WTC11 (cell line): ENCODE data around the gene IL4R. TPM values are rescaled to one million over a fixed set of nuclear protein-coding genes. Genes with fewer than 3 reads are reported as not detected.

Experiments used
- ATAC-seq: fragments of 200-7000 bp; cut with Tn5 transposase; 2 replicates; pipeline ENCODE4 v1.10.0; 2021; ENCODE audit warnings: mild to moderate bottlenecking, moderate library complexity
- CTCF ChIA-PET: fragments of 300-600 bp; sonication (Branson Sonifier 250); formaldehyde crosslinking; loops from one replicate; lab custom pipeline; 2021; ENCODE audit warnings: antibody characterized with exemption; lab: Charles Lee
- POLR2A ChIA-PET: fragments of 350-600 bp; sonication (Branson Sonifier 250); formaldehyde crosslinking; loops from one replicate; lab custom pipeline; 2021; ENCODE audit warnings: antibody characterized with exemption; lab: Charles Lee
- DNase-seq: peaks from one replicate; pipeline ENCODE4 v3.0.0; 2021; ENCODE audit warnings: low spot score
- H3K27ac Mint-ChIP-seq: 2 replicates; pipeline ENCODE4 v1.8.0; 2021; ENCODE audit warnings: mixed read lengths
- H3K27me3 Mint-ChIP-seq: 2 replicates; pipeline ENCODE4 v1.8.0; 2021; ENCODE audit warnings: low read depth, mild to moderate bottlenecking, moderate library complexity, mixed read lengths
- H3K36me3 Mint-ChIP-seq: 2 replicates; pipeline ENCODE4 v1.8.0; 2021; ENCODE audit warnings: mixed read lengths
- H3K4me1 Mint-ChIP-seq: 2 replicates; pipeline ENCODE4 v1.8.0; 2022; ENCODE audit warnings: mixed read lengths
- H3K4me3 Mint-ChIP-seq: 2 replicates; pipeline ENCODE4 v1.8.0; 2021; ENCODE audit warnings: mild to moderate bottlenecking, moderate library complexity, mixed read lengths
- H3K9me3 Mint-ChIP-seq: 2 replicates; pipeline ENCODE4 v1.8.0; 2021; ENCODE audit warnings: mixed read lengths
- ATF1 ChIP-seq: sonication (generic); formaldehyde crosslinking; IDR thresholded peaks from 2 replicates; pipeline ENCODE4 v1.8.1; 2023; ENCODE audit warnings: mild to moderate bottlenecking, moderate library complexity, missing genetic modification reagents
- ATF6 ChIP-seq: sonication (generic); formaldehyde crosslinking; IDR thresholded peaks from 2 replicates; pipeline ENCODE4 v1.8.1; 2023; ENCODE audit warnings: mild to moderate bottlenecking, missing genetic modification reagents
- CTCF ChIP-seq: fragments of 200-600 bp; IDR thresholded peaks from 2 replicates; pipeline ENCODE4 v1.8.0; 2022; ENCODE audit warnings: antibody characterized with exemption
- NFYB ChIP-seq: sonication (generic); formaldehyde crosslinking; conservative IDR thresholded peaks from 2 replicates; pipeline ENCODE4 v1.8.0; 2022; ENCODE audit warnings: low read depth, missing genetic modification reagents
- NR3C1 ChIP-seq: sonication (generic); formaldehyde crosslinking; conservative IDR thresholded peaks from 2 replicates; pipeline ENCODE4 v1.8.1; 2023; ENCODE audit warnings: low read depth, mild to moderate bottlenecking, missing genetic modification reagents
- TEAD1 ChIP-seq: sonication (generic); formaldehyde crosslinking; IDR thresholded peaks from 2 replicates; pipeline ENCODE4 v1.8.0; 2022; ENCODE audit warnings: mild to moderate bottlenecking, missing genetic modification reagents
- TEAD4 ChIP-seq: sonication (generic); formaldehyde crosslinking; IDR thresholded peaks from 2 replicates; pipeline ENCODE4 v1.8.0; 2022; ENCODE audit warnings: mild to moderate bottlenecking, missing genetic modification reagents
- ZNF317 ChIP-seq: sonication (generic); formaldehyde crosslinking; IDR thresholded peaks from 2 replicates; pipeline ENCODE4 v1.8.1; 2023; ENCODE audit warnings: low read depth, mild to moderate bottlenecking, moderate library complexity, missing genetic modification reagents, borderline replicate concordance
- ZNF671 ChIP-seq: fragments of 250-450 bp; sonication (Bioruptor Pico); IDR thresholded peaks from 2 replicates; pipeline ENCODE4 v1.8.0; 2021; ENCODE audit warnings: mild to moderate bottlenecking
- total RNA-seq: library from RNA; stranded (reverse); gene quantifications from 3 replicates; pipeline ENCODE4 v1.2.3, GENCODE V29; 2021
- TF ChIP-seq, protein P1 (sequence below): sonication (generic); formaldehyde crosslinking; IDR thresholded peaks from 2 replicates; pipeline ENCODE4 v1.8.0; 2022; ENCODE audit warnings: mild to moderate bottlenecking, missing genetic modification reagents
- TF ChIP-seq, protein P2 (sequence below): sonication (generic); formaldehyde crosslinking; IDR thresholded peaks from 2 replicates; pipeline ENCODE4 v1.8.1; 2023; ENCODE audit warnings: mild to moderate bottlenecking, moderate library complexity, missing genetic modification reagents

Gene IL4R
- total RNA-seq, 1 experiment from 2014 or later, result 28.7 TPM

GRCh38 chr16:27413956-27414355, 100.2 kb downstream of the IL4R start:
- Mint-ChIP-seq H3K27me3 (no peaks in the 10 kb centered on the region), H3K4me3 (no peak overlapping the region), H3K4me1 (peaks cover 8% of the 10 kb centered on the region), H3K27ac (no peak overlapping the region), H3K9me3 (peaks cover 25% of the 10 kb centered on the region), H3K36me3 (peaks cover 9% of the 10 kb centered on the region)
- no peak for ATAC-seq
- ChIA-PET CTCF (no interaction called here), POLR2A (no interaction called here)
- no peak for DNase-seq
- TF ChIP-seq, protein P1, sequence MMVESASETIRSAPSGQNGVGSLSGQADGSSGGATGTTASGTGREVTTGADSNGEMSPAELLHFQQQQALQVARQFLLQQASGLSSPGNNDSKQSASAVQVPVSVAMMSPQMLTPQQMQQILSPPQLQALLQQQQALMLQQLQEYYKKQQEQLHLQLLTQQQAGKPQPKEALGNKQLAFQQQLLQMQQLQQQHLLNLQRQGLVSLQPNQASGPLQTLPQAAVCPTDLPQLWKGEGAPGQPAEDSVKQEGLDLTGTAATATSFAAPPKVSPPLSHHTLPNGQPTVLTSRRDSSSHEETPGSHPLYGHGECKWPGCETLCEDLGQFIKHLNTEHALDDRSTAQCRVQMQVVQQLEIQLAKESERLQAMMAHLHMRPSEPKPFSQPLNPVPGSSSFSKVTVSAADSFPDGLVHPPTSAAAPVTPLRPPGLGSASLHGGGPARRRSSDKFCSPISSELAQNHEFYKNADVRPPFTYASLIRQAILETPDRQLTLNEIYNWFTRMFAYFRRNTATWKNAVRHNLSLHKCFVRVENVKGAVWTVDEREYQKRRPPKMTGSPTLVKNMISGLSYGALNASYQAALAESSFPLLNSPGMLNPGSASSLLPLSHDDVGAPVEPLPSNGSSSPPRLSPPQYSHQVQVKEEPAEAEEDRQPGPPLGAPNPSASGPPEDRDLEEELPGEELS, result no peak
- TF ChIP-seq TEAD1 (CRISPR knock-in tag) (no peak), NFYB (CRISPR knock-in tag) (no peak), ATF6 (CRISPR knock-in tag) (no peak), CTCF (no peak), ZNF317 (CRISPR knock-in tag) (no peak), NR3C1 (CRISPR knock-in tag) (no peak), ZNF671 (CRISPR knock-in tag) (no peak), ATF1 (CRISPR knock-in tag) (no peak), TEAD4 (no peak)
- TF ChIP-seq, protein P2, sequence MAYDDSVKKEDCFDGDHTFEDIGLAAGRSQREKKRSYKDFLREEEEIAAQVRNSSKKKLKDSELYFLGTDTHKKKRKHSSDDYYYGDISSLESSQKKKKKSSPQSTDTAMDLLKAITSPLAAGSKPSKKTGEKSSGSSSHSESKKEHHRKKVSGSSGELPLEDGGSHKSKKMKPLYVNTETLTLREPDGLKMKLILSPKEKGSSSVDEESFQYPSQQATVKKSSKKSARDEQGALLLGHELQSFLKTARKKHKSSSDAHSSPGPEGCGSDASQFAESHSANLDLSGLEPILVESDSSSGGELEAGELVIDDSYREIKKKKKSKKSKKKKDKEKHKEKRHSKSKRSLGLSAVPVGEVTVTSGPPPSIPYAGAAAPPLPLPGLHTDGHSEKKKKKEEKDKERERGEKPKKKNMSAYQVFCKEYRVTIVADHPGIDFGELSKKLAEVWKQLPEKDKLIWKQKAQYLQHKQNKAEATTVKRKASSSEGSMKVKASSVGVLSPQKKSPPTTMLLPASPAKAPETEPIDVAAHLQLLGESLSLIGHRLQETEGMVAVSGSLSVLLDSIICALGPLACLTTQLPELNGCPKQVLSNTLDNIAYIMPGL (CRISPR knock-in tag), result no peak

Other genes with a start within 250 kb of the IL4R start
- not detected in 3 replicates for gene C16orf82, start 247.0 kb upstream of the IL4R start, total RNA-seq
- 10.9 to 16.5 TPM (median 11.7 TPM) in 3 replicates for gene KDM8, start 110.4 kb upstream of the IL4R start, total RNA-seq
- 29.4 to 44.8 TPM (median 43.8 TPM) in 3 replicates for gene NSMCE1, start 45.2 kb upstream of the IL4R start, total RNA-seq
- gene IL21R, start 88.2 kb downstream of the IL4R start, total RNA-seq, result 0.27 to 0.70 TPM (median 0.32 TPM) in 3 replicates
- 116 to 146 TPM (median 118 TPM) in 3 replicates for gene GTF3C1, start 235.9 kb downstream of the IL4R start, total RNA-seq
- gene KATNIP, start 236.2 kb downstream of the IL4R start, total RNA-seq, result 17.2 to 23.0 TPM (median 17.5 TPM) in 3 replicates